NCI-H524 (cell line): ENCODE results near the gene SMAD4.
"Not testable (repeated sequence)": the region's sequence is repeated elsewhere in the genome, so short reads cannot be mapped to it uniquely, and the experiment has no call there.

Experiments
- DNase-seq, 2 experiments: peaks; one replicate each; lab custom pipeline; 2025; lab: John Stamatoyannopoulos, UW

SMAD4 gene

GRCh38 chr18:51029694-51030536 lies at the start of gene SMAD4:
Gene SMAD4 (plus strand): TSS chr18:51030213. CDS start chr18:51047047, 16,834 bp downstream.
- DNase-seq, result peak; percentile 93

- no peak for DNase-seq
These were observed 48.6 kb upstream of the SMAD4 start for GRCh38 chr18:50981381-50981780.

DNA sequence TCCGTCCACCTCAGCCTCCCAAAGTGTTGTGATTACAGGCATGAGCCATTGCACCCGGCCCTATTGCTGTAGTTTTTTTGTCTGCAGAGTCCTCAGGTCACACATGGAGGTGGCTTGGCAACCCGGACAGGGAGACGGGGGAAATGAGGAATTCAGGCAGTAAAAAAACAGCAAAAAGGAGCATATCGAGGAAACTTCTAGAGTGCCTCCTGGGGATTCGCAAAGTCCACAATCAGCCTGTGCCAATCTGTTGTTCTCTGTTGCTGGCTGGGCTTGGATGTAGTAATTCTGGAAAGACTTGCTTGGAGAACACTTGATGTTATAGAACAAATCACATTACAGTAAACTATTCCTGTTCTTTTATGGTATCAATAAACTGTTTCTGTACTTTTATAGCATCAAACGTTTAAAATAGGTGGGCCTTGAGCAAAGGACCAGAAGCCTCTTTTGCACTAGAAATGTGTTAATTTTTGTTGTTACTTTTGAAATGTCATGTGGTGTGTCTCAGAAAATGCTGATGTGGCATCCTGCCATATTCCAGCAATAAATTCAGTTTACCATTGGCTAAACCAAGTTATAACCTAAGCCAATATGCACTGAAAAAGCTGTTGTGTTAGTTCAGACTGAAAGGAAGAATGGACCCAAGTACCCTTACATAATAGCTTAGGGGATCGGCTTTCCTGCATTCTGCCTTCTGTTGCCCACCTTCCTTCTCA lies 47.8 kb upstream of the SMAD4 start:
- no peak for DNase-seq

DNA sequence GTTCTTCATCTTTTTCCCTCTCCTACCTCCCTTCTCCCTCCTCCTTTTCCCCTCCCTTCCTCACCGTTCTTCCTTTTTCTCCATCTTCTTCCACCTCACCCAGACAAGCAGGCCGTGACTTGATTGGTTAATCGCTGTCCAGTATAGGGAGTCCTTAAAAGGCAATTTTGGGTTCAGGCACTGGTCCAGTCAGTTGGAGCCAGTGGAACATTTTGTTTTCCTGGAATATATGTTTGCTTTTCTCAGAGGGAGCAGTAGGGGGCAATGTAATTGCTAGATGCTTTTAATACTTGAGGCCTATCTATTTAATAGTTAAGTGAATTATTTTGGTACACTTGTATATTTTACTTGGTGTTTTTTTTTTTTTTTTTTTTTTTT lies 47.2 kb upstream of the SMAD4 start:
- DNase-seq, result peak in 1 of 2 experiments; percentile 3

GRCh38 chr18:50986360-50987087 lies 43.5 kb upstream of the SMAD4 start:
- DNase-seq, result peak in 1 of 2 experiments; percentile 58

DNA sequence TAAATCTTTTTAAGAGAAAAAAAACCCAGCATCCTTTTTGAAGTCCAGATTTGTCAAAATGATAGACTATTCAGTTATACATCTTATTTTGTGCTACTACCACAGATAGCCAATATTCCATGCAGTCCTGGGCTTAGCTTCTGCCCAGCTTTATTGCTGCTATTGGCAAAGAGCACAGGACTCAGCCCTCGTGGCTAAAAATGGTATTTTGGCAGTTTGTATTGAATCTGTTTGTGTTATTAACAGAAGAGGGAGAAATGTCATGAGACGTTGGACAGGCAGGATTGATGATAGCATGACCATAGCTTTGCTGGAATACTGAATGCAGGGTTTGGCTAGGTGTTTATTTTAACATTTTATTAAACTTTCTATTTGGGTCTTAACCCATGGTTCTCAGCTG lies 42.8 kb upstream of the SMAD4 start:
- DNase-seq, result no peak

DNA sequence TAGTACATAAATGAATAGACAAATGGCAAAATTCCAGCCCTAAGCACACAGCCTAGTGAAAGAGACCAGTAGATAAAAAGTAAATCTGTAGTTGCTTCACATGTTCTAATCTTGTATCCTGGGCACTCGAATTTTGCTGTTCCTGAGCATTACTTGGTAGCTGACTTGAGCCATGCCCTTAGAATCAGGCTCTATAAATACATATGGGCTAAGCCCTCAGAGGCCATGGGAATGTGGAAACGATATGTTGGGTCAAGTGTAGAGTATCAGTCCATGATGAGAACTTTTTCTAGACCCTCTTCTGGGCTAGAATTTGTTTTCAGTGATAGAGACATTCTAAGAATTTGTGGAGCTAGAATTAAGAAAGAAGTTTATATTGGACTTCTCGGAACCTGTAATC lies 40.3 kb upstream of the SMAD4 start:
- DNase-seq, result no peak

DNA sequence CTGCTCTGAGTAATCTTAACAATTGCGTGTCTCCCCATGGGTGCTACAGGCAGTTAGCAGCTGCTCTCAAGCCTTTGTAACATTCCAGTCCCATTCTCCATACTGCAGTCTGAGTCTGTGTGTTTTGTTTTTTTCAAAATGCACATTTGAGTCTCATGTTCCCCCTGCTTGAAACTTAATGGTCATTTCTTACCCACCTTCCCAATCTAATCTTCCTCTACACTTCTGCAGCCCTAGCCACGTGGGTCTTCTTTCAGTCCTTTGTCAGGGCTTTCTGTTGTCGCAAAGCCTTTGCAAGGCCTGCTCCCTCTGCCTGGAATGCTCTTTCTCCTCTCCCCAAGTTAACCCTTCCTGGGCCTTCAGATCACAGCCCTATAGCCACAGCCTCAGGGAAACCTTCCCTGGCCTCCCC lies 37.7 kb upstream of the SMAD4 start:
- DNase-seq, result peak; percentile 14 to 46

DNA sequence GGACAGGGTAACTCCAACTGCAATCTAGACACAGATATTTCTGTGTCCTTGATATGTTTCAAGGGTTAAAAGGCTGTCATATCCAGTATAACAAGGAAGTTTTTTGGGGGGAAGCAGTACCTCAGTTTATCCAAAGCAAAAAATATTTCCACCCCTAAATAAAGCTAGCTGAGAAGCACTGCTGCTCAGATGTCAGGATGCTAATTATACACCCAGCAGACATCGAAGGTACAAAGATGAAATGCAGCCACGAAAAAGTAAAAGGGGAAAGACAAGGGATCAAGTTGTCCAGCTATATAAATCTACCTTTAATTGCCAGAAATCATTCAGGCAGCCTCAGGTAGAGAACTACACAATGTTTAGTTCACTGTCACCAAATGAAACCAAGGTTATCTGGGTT lies 36.0 kb upstream of the SMAD4 start:
- DNase-seq, result no peak

DNA sequence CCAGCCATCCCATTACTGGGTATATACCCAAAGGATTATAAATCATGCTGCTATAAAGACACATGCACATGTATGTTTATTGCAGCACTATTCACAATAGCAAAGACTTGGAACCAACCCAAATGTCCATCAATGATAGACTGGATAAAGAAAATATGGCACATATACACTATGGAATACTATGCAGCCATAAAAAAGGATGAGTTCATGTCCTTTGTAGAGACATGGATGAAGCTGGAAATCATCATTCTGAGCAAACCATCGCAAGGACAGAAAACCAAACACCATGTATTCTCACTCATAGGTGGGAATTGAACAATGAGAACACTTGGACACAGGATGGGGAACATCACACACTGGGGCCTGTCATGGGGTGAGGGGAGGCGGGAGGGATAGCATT lies 26.8 kb upstream of the SMAD4 start:
- DNase-seq, result not testable (repeated sequence)

GRCh38 chr18:51006061-51006818 lies 23.8 kb upstream of the SMAD4 start:
- no peak for DNase-seq

- DNase-seq, result no peak
These were observed 22.8 kb upstream of the SMAD4 start for GRCh38 chr18:51006948-51007789.

- DNase-seq, result no peak
These were observed 22.2 kb upstream of the SMAD4 start for GRCh38 chr18:51007790-51008139.

GRCh38 chr18:51009072-51009471 lies 20.9 kb upstream of the SMAD4 start:
- peak; percentile 94 to 97 for DNase-seq

DNA sequence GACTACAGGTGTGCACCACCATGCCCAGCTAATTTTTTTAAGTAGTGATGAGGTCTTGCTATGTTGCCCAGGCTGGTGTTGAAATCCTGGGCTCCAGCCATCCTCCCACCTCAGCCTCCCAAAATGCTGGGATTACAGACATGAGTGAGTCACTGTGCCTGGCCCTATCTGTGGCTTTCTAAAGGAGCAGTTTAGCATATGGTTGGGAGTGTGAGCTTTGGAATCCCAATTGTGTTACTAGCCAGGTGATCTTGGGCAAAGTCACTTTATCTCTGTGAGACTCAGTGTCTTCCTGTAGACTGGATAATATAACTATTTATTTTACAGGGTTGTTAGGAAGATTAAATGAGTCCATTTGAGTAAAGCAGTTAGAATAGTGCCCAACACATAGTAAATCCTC lies 19.8 kb upstream of the SMAD4 start:
- DNase-seq, result peak in 1 of 2 experiments; percentile 10

- no peak for DNase-seq
These were observed 18.3 kb upstream of the SMAD4 start for GRCh38 chr18:51011709-51012108.

DNA sequence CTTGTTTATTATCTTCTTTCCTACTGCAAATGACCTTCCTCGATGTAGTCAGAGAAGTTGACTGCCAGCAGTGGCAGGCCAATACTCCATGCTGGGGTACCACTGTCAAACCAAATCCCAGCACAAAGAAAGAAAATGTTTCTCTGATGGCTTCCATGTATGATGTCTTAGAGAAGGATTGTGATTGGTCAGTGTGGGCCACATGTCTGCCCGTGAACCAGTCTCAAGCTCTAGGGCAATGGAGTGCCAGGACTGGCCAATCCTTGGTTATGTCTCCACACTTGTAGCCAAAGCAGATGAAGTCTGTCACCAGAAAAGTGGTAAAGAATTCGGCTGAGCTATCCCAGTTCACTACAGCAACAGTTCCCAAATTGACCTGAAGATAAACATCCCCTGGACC lies 17.6 kb upstream of the SMAD4 start:
- no peak for DNase-seq

DNA sequence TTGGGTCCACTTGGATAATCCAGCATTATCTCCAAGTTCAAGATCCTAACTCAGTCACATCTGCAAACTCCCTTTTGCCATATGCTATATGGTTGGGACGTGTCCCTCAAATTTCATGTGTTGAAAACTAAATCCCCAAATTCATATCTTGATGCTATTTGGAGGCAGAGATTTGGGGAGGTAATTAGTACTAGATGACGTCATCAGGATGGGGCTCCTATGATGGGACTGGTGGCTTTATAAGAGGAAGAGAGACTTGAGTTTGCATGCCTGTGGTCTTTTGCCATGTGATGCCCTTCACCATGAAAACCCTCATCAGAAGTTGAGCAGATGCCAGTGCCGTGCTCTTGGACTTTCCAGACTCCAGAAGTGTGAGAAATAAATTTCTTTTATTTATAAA lies 16.8 kb upstream of the SMAD4 start:
- peak in 1 of 2 experiments; percentile 2 for DNase-seq

- no peak for DNase-seq
These were observed 12.7 kb upstream of the SMAD4 start for GRCh38 chr18:51017140-51017879.

DNA sequence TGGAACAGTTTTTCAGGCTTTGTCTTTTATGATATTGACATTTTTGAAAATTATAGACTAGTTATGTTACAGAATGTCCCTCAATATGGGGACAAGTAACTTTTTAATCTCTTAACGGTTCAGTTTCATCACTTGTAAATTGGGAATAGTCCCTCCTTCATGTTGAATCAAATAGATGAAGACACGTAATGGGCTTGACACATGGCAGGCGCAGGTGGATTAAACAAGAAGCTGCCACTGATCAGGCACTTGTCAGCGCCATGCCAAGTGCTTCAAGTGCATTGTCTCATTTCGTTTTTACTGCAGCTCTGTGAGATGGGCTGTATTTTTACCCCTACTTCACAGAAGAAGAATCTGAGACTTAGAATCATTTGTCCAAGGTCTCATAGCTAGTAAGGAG lies 9.5 kb upstream of the SMAD4 start:
- peak; percentile 55 to 81 for DNase-seq
